GM10266 (cell line): Measurements from ENCODE around the gene RANBP9.

Experiments used
- DNase-seq: peaks from one replicate; pipeline ENCODE4 v3.0.0; 2012; ENCODE audit errors: extremely low spot score
- TF ChIP-seq, protein P1 (sequence below): IDR thresholded peaks from 2 replicates; pipeline ENCODE4 v1.5.1; 2012; ENCODE audit warnings: mild to moderate bottlenecking, low read depth; ENCODE audit not compliant: control insufficient read depth, insufficient read depth; ENCODE audit errors: missing control alignments

The RANBP9 gene

GRCh38 chr6:13666194-13667105, 45.2 kb downstream of the RANBP9 start:
- TF ChIP-seq, protein P1, sequence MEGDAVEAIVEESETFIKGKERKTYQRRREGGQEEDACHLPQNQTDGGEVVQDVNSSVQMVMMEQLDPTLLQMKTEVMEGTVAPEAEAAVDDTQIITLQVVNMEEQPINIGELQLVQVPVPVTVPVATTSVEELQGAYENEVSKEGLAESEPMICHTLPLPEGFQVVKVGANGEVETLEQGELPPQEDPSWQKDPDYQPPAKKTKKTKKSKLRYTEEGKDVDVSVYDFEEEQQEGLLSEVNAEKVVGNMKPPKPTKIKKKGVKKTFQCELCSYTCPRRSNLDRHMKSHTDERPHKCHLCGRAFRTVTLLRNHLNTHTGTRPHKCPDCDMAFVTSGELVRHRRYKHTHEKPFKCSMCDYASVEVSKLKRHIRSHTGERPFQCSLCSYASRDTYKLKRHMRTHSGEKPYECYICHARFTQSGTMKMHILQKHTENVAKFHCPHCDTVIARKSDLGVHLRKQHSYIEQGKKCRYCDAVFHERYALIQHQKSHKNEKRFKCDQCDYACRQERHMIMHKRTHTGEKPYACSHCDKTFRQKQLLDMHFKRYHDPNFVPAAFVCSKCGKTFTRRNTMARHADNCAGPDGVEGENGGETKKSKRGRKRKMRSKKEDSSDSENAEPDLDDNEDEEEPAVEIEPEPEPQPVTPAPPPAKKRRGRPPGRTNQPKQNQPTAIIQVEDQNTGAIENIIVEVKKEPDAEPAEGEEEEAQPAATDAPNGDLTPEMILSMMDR: no peak
- DNase-seq: no peak

DNA sequence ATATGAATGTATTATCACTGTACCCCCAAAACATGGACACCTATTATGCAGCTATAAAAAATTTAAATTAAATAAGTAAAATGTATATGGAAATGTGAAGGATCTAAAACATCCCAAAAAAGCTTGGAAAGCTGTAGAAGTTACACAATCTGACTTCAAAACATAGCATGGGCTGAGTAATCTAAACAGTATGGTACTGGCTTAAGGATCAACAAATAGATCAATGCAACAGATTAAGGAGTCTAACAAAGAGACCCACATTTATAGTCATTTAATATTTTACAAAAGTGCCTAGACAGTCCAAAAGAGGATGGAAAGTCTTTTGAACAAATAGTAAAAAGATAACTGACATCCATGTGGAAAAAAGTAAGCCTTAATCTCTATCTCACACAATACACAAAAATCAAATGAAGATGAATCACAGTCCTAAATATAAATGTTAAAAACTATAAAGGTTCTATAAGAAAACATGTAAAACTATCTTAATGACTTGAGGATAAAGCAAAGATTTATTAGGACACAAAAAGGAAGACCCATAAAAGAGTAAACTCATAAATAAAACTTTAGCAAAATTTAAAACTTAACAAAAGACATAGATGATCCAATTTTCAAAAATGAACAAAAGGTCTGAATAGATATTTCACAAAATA, 46.8 kb downstream of the RANBP9 start:
- DNase-seq: no peak
- TF ChIP-seq, protein P1: no peak

- DNase-seq: no peak
- TF ChIP-seq, protein P1: no peak
These were observed 47.6 kb downstream of the RANBP9 start for GRCh38 chr6:13663986-13664385.

DNA sequence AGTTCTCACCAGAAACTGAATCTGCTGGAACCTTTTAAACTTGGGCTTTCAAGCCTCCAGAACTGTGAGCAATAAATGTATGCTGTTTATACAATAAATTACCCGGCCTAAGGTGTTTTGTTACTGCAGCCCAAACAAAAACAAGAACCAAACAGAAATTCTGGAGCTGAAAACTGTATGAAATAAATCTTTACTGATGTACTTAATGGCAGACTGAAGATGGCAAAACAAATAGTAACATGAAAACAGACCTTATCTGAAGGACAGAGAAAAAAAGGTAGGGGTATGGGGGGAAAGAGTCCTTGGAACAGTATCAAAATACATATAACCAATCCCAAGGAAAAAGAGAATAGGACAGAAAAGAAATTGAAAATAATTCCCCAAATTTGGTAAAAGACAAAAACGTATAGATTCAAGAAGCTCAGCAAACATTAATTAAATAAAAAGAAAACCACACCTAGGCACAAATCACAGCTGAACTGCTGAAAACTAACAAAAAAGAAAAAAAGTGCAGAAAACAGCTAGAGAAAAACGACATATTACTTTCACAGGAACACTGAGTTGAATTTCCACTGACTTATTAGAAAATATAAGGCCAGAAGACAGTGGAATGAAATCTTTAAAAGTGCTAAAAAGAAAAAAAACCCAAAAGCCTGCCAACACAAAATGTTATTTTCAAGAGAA, 48.8 kb downstream of the RANBP9 start:
- DNase-seq: no peak
- TF ChIP-seq, protein P1: no peak

DNA sequence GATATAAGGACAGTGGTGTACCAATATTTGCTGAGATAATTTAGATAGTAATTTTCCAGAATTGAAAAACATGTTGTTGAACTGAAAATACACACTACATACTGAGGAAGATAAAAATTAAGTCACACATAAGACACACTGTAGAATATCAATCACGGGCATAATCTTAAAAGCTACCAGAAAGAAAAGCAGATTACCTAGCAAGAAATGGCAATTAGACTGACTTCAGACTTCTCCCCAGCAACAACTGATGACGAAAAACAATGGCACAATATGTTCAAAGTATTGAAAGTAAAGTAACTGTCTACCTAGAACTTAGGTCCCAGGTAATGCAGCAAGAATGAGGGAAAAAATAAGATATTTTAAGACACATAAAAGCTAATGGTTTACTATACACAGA, 50.0 kb downstream of the RANBP9 start:
- DNase-seq: no peak
- TF ChIP-seq, protein P1: no peak

- TF ChIP-seq, protein P1: no peak
- no peak for DNase-seq
These were observed 50.7 kb downstream of the RANBP9 start for GRCh38 chr6:13660893-13661292.
